Measurements from ENCODE around the gene ATP8B1.

ATP8B1 gene

GRCh38 chr18:57715671-57716070 lies 87.4 kb downstream of the ATP8B1 start:
- DNase-seq = no peak

GRCh38 chr18:57715073-57715472 lies 88.0 kb downstream of the ATP8B1 start:
- DNase-seq = no peak

- no peak for DNase-seq
These were observed 92.9 kb downstream of the ATP8B1 start for GRCh38 chr18:57710226-57710625.

GRCh38 chr18:57709335-57709734 lies 93.8 kb downstream of the ATP8B1 start:
- DNase-seq = no peak

GRCh38 chr18:57708288-57708687 lies 94.8 kb downstream of the ATP8B1 start:
- no peak for DNase-seq

- no peak for DNase-seq
These were observed 97.1 kb downstream of the ATP8B1 start for GRCh38 chr18:57705832-57706595.

- DNase-seq = no peak
These were observed 98.1 kb downstream of the ATP8B1 start for GRCh38 chr18:57705011-57705410.

- no peak for DNase-seq
These were observed 104.4 kb downstream of the ATP8B1 start for GRCh38 chr18:57698571-57699276.

- DNase-seq = no peak
These were observed 105.7 kb downstream of the ATP8B1 start for GRCh38 chr18:57697426-57697825.

GRCh38 chr18:57696271-57696670 lies 106.8 kb downstream of the ATP8B1 start:
- DNase-seq = no peak

- no peak for DNase-seq
These were observed 111.8 kb downstream of the ATP8B1 start for GRCh38 chr18:57691363-57691762.

GRCh38 chr18:57687970-57688369 lies 115.1 kb downstream of the ATP8B1 start:
- DNase-seq = no peak

GRCh38 chr18:57683470-57683869 lies 119.6 kb downstream of the ATP8B1 start:
- DNase-seq = no peak

GRCh38 chr18:57677262-57678211 lies 125.6 kb downstream of the ATP8B1 start:
- DNase-seq = no peak

GRCh38 chr18:57674891-57675290 lies 128.2 kb downstream of the ATP8B1 start:
- DNase-seq = no peak

GRCh38 chr18:57670046-57670445 lies 133.1 kb downstream of the ATP8B1 start:
- no peak for DNase-seq

GRCh38 chr18:57668021-57668420 lies 135.1 kb downstream of the ATP8B1 start:
- DNase-seq = no peak

- DNase-seq = no peak
These were observed 136.2 kb downstream of the ATP8B1 start for GRCh38 chr18:57666818-57667497.

GRCh38 chr18:57664568-57665165 lies 138.4 kb downstream of the ATP8B1 start:
- DNase-seq = no peak

GRCh38 chr18:57660961-57661360 lies 142.2 kb downstream of the ATP8B1 start:
- DNase-seq = no peak

GRCh38 chr18:57659460-57660102 lies 143.5 kb downstream of the ATP8B1 start:
- DNase-seq = no peak

GRCh38 chr18:57657542-57657941 lies 145.6 kb downstream of the ATP8B1 start:
- DNase-seq = no peak
